Activated T-helper 1 cell treated with anti-CD3 and anti-CD28 coated beads, Interleukin-2, amount 50 U/mL, for 16 hours (primary cell): ENCODE results near the gene TLE6.
"Not testable (repeated sequence)": the region's sequence is repeated elsewhere in the genome, so short reads cannot be mapped to it uniquely, and the experiment has no call there.

ENCODE experiments used
- DNase-seq, 2 donors: peaks; one replicate each; pipeline ENCODE4 v3.0.0-alpha.2; 2020; ENCODE audit warnings: low read depth in 1 of 2, low spot score in 1 of 2

The TLE6 gene

DNA sequence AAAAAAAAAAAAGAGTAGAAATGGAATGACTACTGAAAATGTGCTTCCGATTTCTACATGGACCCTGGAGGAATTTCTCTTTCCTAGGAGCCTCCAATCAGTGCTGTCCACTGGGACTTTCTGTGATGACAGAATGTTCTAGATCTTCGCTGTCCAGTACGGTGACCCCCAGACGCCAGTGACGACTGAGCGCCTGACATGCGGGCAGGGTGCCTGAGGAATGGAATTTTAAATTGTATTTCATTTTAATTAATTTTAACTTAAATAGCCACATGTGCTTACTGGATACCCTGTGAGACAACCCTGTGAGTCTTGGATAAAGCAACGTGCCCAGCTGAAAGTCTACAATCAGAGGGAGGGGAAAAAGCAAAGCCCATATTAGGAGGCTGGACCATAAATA is 4.1 kb upstream of the TLE6 start:
- DNase-seq, result no peak

DNA sequence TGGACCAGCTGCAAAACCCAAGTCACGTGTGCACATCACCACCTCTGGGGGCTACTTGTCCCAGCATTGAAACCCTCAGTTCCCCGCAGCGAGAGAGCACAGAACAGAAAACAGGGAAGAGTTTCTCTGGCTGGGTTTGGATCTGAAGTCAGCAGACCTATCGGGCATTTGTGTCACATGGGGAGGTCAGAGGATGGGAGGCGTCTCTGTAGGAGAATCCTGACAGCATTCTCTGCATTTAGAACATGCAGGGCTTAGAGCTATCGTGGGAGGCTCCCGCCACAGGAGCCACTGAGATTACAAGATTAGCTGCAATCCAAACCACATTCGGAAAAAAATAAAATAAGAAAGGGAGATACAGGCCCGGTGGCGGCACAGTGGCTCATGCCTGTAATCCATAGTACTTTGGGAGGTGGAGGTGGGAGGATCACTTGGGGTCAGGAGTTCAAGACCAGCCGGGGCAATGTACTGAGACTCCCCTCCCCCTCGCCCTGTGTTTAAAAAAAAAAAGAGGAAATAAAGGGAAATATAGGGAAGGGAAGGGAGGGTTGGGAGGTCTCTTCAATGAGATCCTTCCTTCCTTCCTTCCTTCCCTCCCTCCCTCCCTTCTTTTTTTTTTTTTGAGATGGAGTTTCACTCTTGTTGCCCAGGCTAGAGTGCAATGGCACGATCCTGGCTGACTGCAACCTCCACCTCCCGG is 2.9 kb upstream of the TLE6 start:
- no peak for DNase-seq

- no peak for DNase-seq
These were observed 759 bp upstream of the TLE6 start for GRCh38 chr19:2976609-2977000.

DNA sequence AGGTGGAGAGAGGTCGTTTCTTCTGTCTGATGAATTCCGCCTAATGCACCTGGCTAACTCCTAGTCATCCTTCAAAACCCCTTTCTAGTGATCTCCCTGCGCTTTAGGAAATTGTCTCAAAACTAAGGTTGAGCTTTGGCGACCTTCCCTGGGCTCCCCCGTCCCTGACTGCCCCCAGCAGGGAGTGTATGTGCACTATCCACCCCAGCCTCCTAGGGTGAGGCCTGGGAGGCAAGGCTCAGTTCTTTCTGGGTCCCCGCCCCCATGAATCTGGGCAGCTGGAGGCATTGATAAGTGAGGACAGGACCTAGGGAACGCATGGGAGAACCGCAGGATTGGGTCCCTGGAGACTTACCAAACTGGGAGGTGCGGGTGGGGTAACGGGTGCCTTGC is 378 bp downstream of the TLE6 start:
- no peak for DNase-seq

DNA sequence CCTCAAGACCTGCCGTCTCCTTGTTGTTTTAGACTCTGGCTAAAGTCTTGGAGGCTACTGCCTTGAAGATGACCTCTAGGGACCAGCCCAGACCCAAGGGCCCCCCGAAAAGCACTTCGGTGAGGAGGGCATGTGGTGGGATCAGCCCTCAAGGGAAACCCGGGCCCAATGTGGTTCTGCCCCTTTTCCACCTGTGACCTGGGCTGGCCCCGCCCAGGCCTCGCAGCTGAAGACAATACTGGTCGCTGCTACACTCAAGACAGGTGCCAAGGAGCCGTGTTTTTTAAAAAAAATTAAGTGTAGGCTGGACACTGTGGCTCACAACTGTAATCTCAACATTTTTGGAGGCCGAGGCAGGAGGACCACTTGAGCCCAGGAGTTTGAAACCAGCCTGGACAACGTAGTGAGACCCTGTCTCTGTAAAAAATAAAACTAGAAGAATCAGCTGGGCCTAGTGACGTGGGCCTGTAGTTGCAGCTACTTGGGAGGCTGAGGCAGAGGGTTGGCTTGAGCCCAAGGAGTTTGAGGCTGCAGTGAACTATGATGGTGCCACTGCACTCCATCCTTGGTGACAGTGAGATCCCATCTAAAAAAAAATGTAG is 903 bp downstream of the TLE6 start:
- no peak for DNase-seq

- DNase-seq, result no peak
These were observed 1.4 kb downstream of the TLE6 start for GRCh38 chr19:2978772-2979171.

DNA sequence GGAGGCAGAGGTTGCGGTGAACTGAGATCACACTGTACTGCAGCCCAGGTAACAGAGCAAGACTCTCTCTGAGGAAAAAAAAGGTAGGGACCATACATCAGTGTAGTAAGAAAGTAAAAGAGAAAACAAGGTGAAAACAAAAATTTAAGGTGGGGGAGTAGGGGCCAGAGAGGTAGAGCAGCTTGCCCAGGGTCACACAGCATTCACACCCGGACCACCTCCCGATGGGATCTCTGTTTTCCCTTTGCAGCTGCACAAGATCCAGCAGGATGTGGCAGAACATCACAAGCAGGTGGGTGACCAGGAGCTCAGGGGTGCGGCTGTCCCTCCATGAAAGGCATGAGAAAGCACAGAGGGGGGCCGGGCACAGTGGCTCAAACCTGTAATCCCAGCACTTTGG is 4.5 kb downstream of the TLE6 start:
- DNase-seq, result no peak

DNA sequence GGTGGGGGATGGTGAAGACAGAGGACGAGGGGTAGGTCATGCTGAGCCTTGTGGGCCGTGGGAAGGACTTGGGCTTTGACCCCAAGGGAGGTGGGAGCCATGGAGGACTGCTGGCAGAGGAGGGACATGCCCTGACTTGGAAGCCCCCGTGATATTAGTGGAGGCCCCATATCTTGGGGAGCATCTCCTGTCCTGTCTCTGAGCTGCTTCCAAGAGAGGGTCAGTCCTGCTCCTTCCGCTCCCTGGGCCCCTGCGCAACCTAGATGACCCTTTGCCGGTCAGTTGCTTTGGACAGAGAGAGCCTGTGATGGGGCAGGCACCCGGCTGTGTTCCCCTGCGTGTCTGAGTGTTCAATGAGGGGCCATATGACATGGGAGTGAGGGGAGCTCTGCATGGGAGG is 5.2 kb downstream of the TLE6 start:
- DNase-seq, result no peak

DNA sequence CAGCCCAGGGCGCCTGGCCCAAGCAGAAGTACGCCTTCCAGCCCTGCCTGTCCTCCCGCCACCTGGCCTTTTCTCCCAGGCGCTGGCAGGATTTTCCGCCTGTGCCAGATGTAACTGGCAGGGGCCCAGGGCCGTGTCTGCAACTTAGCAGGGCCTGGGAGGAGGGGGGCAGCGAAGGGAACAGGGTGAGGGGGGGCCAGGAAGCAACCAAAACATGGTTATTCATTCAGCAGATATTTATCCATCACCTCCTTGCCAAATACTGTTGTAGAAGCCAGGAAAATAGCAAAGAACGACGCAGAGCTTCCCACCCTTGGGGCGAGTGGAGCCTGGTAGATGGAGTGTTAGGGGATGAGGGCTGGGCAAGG is 5.6 kb downstream of the TLE6 start:
- no peak for DNase-seq

- no peak for DNase-seq
These were observed 6.2 kb downstream of the TLE6 start for GRCh38 chr19:2983351-2984214.

DNA sequence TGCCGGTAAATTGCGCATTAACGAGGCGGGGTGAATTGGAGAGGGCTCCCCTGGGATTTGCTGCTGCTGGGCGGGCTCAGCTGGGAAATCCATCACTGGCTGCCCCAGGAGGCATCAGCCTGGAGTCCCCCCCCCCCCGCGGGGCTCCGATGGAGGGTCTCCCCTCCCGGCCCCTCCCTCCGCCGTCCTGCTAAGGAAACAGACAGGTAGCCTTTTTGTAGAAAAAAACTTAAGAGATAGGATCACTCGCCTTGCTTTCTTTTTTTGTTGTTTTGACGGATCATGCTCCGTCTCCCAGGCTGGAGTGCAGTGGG is 6.8 kb downstream of the TLE6 start:
- no peak for DNase-seq

GRCh38 chr19:2986951-2987524 is 9.7 kb downstream of the TLE6 start:
- no peak for DNase-seq

- no peak for DNase-seq
These were observed 10.4 kb downstream of the TLE6 start for GRCh38 chr19:2987797-2988196.

- DNase-seq, result no peak
These were observed 11.2 kb downstream of the TLE6 start for GRCh38 chr19:2988568-2988967.

- no peak for DNase-seq
These were observed 12.0 kb downstream of the TLE6 start for GRCh38 chr19:2989236-2989946.

- DNase-seq, result not testable (repeated sequence)
These were observed 15.0 kb downstream of the TLE6 start for GRCh38 chr19:2992333-2992732.

GRCh38 chr19:2992958-2993357 is 15.6 kb downstream of the TLE6 start:
- no peak for DNase-seq

DNA sequence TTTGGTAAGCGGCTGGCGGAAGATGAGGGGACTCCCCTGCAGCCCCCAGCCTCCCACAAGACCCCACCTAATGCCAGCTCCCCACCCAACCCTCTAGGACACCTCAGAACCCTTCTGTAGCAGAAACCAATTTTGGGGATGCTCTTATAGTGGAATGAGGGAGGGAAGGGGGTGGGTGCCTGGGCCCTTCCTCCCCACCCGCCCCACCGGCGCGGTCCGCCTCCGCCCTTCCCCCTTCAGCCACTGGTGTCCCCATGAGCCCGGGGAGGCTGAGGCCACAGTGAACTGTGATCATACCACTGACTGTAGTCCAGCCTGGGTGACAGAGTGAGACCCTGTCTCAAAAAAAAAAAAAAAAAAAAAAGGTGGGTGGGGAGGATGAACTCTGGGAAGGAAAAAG is 16.2 kb downstream of the TLE6 start:
- DNase-seq, result no peak

DNA sequence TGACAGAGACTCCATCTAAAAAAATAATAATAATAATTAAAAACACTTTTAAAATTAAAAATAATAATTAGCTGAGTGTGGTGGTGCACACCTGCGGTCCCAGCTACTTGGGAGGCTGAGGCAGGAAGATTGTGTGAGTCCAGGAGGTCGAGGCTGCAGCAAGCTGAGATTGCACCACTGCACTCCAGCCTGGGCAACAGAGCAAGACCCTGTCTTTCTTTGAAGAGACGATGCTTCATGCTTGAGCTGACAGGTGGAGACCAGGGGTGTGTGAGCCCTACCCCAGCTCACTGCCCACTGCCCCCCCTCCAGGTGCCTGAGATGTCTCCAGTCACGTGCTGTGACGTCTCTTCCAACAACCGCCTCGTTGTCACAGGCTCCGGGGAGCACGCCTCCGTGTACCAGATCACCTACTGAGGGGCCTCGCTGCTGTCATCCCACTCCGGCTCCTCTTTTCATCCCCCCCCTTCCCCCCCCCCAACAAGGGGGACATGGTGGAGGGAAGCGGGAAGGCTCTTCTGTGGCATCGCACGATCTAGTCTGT is 17.3 kb downstream of the TLE6 start:
- no peak for DNase-seq

- DNase-seq, result no peak
These were observed 20.4 kb downstream of the TLE6 start for GRCh38 chr19:2997720-2998119.

DNA sequence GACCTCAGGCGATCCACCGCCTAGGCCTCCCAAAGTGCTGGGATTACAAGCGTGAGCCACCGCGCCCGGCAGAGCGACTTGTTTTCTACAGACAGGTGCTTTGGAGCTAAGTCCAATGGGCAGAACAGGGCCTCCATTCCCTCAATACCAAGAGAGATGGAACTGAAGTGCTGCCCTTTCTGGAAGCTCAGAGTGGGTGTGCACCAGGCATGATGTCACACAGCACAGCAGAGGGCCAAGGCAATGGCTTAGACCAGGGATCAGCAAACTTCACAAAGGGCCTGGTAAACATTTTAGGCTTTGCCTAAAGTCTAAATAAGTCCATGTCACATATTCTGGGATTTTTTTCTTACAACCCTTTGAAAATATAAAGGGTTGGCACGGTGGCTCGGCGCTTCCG is 21.3 kb downstream of the TLE6 start:
- DNase-seq, result no peak
